HG03280 (cell line): ENCODE measurements around the gene SLC25A13.

Experiments
- ATAC-seq: cut with Tn5 transposase; IDR thresholded peaks from one replicate; pipeline ENCODE4 v1.9.1; 2021; ENCODE audit warnings: mild to moderate bottlenecking, moderate library complexity; ENCODE audit not compliant: unreplicated experiment

Gene SLC25A13

DNA sequence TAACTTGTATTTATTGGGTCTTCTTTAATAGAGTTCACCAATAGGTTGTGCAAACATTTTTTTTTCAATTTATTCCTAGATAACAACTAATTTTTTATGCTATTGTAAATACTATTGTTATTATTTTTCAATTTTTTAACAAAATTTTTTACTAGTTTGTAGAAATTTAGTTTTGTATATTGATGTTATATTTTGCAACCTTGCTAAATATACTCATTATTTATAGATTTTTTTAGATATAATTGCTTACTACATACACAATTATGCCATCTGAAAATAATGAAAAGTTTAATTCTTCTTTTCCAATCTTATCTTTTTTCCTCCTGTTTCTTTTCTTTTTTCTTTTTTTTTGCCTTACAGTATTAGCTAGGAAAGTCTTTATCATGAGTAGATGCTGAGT lies 216.9 kb downstream of the SLC25A13 start:
- ATAC-seq: no peak

GRCh38 chr7:96102096-96102811 lies 219.6 kb downstream of the SLC25A13 start:
- ATAC-seq: no peak

GRCh38 chr7:96100737-96101136 lies 221.2 kb downstream of the SLC25A13 start:
- no peak for ATAC-seq

GRCh38 chr7:96097835-96098234 lies 224.1 kb downstream of the SLC25A13 start:
- ATAC-seq: no peak

- no peak for ATAC-seq
Observed at GRCh38 chr7:96093435-96093834, 228.5 kb downstream of the SLC25A13 start.

GRCh38 chr7:96090756-96091155 lies 231.1 kb downstream of the SLC25A13 start:
- ATAC-seq: no peak

DNA sequence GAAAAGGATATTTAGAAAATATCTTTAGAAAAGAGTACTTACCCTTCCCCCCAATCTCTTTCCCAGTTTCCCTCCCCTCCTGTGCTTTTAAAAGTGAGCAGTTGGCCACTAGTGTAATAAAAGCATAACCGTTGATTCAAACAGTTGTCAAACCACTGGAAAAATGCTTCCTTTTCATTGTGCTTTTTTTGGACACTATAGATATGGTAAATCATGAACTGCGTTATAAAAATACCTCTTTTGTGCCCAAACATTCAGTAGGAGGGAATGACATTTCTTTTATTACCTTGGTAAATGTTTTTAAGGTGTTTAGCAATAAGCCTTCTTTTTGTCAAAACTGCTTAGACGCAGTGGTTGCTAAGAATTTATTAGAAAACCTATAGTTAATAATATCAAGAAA lies 232.4 kb downstream of the SLC25A13 start:
- ATAC-seq: no peak

DNA sequence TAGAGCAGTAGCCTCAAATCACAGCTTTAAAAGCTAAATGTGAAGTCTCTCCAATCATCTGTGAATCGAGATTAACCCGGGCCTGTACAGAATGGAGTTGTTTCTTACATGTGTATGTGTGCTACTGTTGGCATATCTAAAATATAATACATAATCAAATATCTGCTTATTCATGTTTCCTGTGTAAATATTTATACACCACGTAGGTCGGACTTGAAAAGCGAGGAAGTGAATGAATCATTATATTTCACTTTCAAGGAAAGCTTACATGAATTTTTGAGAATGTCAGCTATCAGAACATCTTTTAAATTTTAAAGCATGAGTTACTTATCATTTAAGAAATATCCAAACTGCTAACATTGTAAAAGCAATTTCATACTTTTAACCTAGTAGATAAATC lies 233.3 kb downstream of the SLC25A13 start:
- no peak for ATAC-seq

DNA sequence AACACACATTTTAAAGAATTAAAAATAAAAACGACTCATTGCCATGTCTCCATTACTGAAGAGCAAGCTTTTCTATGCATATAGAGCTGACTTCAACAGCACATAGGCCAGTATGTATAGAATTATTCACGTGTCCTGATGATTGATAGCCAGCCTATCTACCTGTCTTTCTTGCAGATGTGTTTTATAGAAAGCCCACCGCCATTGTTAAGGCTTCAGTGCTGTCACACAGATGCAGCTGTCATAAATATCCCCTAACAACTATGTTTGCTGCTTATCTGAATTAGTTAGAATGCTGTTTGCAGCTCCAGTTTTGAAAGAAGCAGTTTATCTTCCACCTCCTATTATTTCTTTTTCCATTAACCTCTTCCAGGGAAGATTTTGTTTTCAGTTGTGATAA lies 235.9 kb downstream of the SLC25A13 start:
- ATAC-seq: no peak

GRCh38 chr7:96084881-96085553 lies 236.9 kb downstream of the SLC25A13 start:
- ATAC-seq: no peak

DNA sequence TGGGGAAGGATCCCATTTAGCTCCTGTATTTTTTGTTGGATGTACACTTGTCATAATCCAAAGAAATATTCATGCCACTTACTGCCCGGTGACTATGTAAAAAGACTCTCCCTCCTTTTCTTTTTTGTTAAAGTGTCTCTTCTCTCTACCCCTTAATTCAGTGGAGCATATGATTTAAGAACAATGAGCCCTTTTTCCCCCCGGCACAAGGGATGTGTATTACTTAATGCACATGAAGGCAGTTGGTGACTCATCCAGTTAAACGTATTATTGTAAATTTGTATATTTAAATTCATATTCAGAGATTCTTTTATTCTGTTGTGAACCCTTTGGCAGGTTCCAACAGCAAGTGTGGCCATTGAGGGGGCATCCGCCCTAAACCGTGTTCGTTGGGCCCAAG lies 241.9 kb downstream of the SLC25A13 start:
- ATAC-seq: no peak

GRCh38 chr7:96076350-96076707 lies 245.6 kb downstream of the SLC25A13 start:
- no peak for ATAC-seq

- peak; percentile 88 for ATAC-seq
Observed at GRCh38 chr7:96075510-96076349, 246.2 kb downstream of the SLC25A13 start.

DNA sequence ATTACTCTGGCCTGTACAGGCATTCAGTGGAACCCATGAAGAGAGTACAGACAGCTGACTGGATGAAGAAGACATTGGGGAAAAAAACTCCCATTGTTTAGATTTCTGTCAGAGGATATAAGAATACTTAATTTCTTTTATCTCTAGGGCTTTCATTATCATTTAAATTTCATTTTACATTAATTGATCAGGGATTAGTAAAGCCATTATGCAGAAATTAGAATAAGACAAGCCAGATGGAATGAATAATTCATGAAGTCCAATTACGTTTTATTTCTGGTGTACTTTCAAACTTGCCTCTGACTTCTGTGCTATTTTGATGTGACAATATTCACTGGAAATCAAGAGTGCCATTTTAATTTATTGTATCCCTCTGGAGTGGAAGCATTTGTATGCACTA lies 247.0 kb downstream of the SLC25A13 start:
- no peak for ATAC-seq
